WTC11 (cell line): ENCODE results near the gene AHR. TPM values are rescaled to one million over a fixed set of nuclear protein-coding genes. Genes with fewer than 3 reads are reported as not detected.

ENCODE experiments used
- ATAC-seq: fragments of 200-7000 bp; cut with Tn5 transposase; 2 replicates; pipeline ENCODE4 v1.10.0; 2021; ENCODE audit warnings: mild to moderate bottlenecking, moderate library complexity
- CTCF ChIA-PET: fragments of 300-600 bp; sonication (Branson Sonifier 250); formaldehyde crosslinking; loops from one replicate; lab custom pipeline; 2021; ENCODE audit warnings: antibody characterized with exemption; lab: Charles Lee
- POLR2A ChIA-PET: fragments of 350-600 bp; sonication (Branson Sonifier 250); formaldehyde crosslinking; loops from one replicate; lab custom pipeline; 2021; ENCODE audit warnings: antibody characterized with exemption; lab: Charles Lee
- DNase-seq: peaks from one replicate; pipeline ENCODE4 v3.0.0; 2021; ENCODE audit warnings: low spot score
- H3K27ac Mint-ChIP-seq: 2 replicates; pipeline ENCODE4 v1.8.0; 2021; ENCODE audit warnings: mixed read lengths
- H3K27me3 Mint-ChIP-seq: 2 replicates; pipeline ENCODE4 v1.8.0; 2021; ENCODE audit warnings: low read depth, mild to moderate bottlenecking, moderate library complexity, mixed read lengths
- H3K36me3 Mint-ChIP-seq: 2 replicates; pipeline ENCODE4 v1.8.0; 2021; ENCODE audit warnings: mixed read lengths
- H3K4me1 Mint-ChIP-seq: 2 replicates; pipeline ENCODE4 v1.8.0; 2022; ENCODE audit warnings: mixed read lengths
- H3K4me3 Mint-ChIP-seq: 2 replicates; pipeline ENCODE4 v1.8.0; 2021; ENCODE audit warnings: mild to moderate bottlenecking, moderate library complexity, mixed read lengths
- H3K9me3 Mint-ChIP-seq: 2 replicates; pipeline ENCODE4 v1.8.0; 2021; ENCODE audit warnings: mixed read lengths
- AFF4 ChIP-seq: sonication (generic); formaldehyde crosslinking; IDR thresholded peaks from 2 replicates; pipeline ENCODE4 v1.8.1; 2023; ENCODE audit warnings: mild to moderate bottlenecking, missing genetic modification reagents, borderline replicate concordance
- ARID4B ChIP-seq: sonication (generic); formaldehyde crosslinking; IDR thresholded peaks from 2 replicates; pipeline ENCODE4 v1.8.0; 2023; ENCODE audit warnings: missing genetic modification reagents, mild to moderate bottlenecking, borderline replicate concordance
- CDX4 ChIP-seq: fragments of 250-450 bp; sonication (Bioruptor Pico); IDR thresholded peaks from 2 replicates; pipeline ENCODE4 v1.9.0; 2021; ENCODE audit warnings: moderate library complexity, mild to moderate bottlenecking, inconsistent platforms, borderline replicate concordance
- E2F5 ChIP-seq: sonication (generic); formaldehyde crosslinking; IDR thresholded peaks from 2 replicates; pipeline ENCODE4 v1.8.1; 2022; ENCODE audit warnings: mild to moderate bottlenecking, moderate library complexity, missing genetic modification reagents
- FOXK1 ChIP-seq: sonication (generic); formaldehyde crosslinking; IDR thresholded peaks from 2 replicates; pipeline ENCODE4 v1.8.0; 2022; ENCODE audit warnings: mild to moderate bottlenecking, moderate library complexity, missing genetic modification reagents
- GRHL2 ChIP-seq: fragments of 250-450 bp; sonication (Bioruptor Pico); IDR thresholded peaks from 2 replicates; pipeline ENCODE4 v1.8.0; 2022; ENCODE audit warnings: mild to moderate bottlenecking, moderate library complexity; ENCODE audit not compliant: insufficient replicate concordance, severe bottlenecking
- GTF2I ChIP-seq: fragments of 250-450 bp; sonication (Bioruptor Pico); conservative IDR thresholded peaks from 2 replicates; pipeline ENCODE4 v1.4.0; 2021; ENCODE audit warnings: mild to moderate bottlenecking
- IRF2 ChIP-seq: sonication (generic); formaldehyde crosslinking; IDR thresholded peaks from 2 replicates; pipeline ENCODE4 v1.8.0; 2022; ENCODE audit warnings: low read depth, missing genetic modification reagents, borderline replicate concordance
- JAZF1 ChIP-seq: fragments of 250-450 bp; sonication (Bioruptor Pico); IDR thresholded peaks from 2 replicates; pipeline ENCODE4 v1.9.0; 2021; ENCODE audit warnings: moderate library complexity, mild to moderate bottlenecking, inconsistent platforms
- OVOL2 ChIP-seq: fragments of 250-450 bp; sonication (Bioruptor Pico); IDR thresholded peaks from 2 replicates; pipeline ENCODE4 v1.9.0; 2021; ENCODE audit warnings: mild to moderate bottlenecking, borderline replicate concordance
- STAT6 ChIP-seq: sonication (generic); formaldehyde crosslinking; conservative IDR thresholded peaks from 2 replicates; pipeline ENCODE4 v1.8.1; 2023; ENCODE audit warnings: mild to moderate bottlenecking, low read depth, missing genetic modification reagents, moderate library complexity
- ZBTB21 ChIP-seq: sonication (generic); formaldehyde crosslinking; IDR thresholded peaks from 2 replicates; pipeline ENCODE4 v1.8.1; 2023; ENCODE audit warnings: mild to moderate bottlenecking, missing genetic modification reagents, borderline replicate concordance
- ZBTB43 ChIP-seq: sonication (generic); formaldehyde crosslinking; IDR thresholded peaks from 2 replicates; pipeline ENCODE4 v1.8.1; 2023; ENCODE audit warnings: mild to moderate bottlenecking, missing genetic modification reagents
- ZMAT4 ChIP-seq: fragments of 250-450 bp; sonication (Bioruptor Pico); IDR thresholded peaks from 2 replicates; pipeline ENCODE4 v1.9.0; 2021; ENCODE audit warnings: mild to moderate bottlenecking
- ZNF416 ChIP-seq: fragments of 250-450 bp; sonication (Bioruptor Pico); IDR thresholded peaks from 2 replicates; pipeline ENCODE4 v1.9.0; 2021; ENCODE audit warnings: mild to moderate bottlenecking, inconsistent platforms
- ZNF423 ChIP-seq: fragments of 250-450 bp; sonication (Bioruptor Pico); IDR thresholded peaks from 2 replicates; pipeline ENCODE4 v2.1.2; 2022; ENCODE audit warnings: mild to moderate bottlenecking, moderate library complexity
- ZSCAN18 ChIP-seq: fragments of 250-450 bp; sonication (Bioruptor Pico); IDR thresholded peaks from 2 replicates; pipeline ENCODE4 v2.1.2; 2022; ENCODE audit warnings: mild to moderate bottlenecking, moderate library complexity
- total RNA-seq: library from RNA; stranded (reverse); gene quantifications from 3 replicates; pipeline ENCODE4 v1.2.3, GENCODE V29; 2021

The AHR gene
- total RNA-seq, 1 experiment from 2014 or later = 5.8 TPM

GRCh38 chr7:17362439-17363105 is 64.1 kb downstream of the AHR start (continued):
- TF ChIP-seq OVOL2 (CRISPR knock-in tag) (no peak), ZNF416 (CRISPR knock-in tag) (no peak), ZBTB21 (no peak)

- H3K4me3 Mint-ChIP-seq = no peak overlapping the region
- ATAC-seq (no peak), DNase-seq (no peak)
- POLR2A ChIA-PET = no interaction called here
- no peaks in the 10 kb centered on the region; the same call in 1 of the 2 replicates for H3K27me3 Mint-ChIP-seq
- no peak overlapping the region for H3K27ac Mint-ChIP-seq
- CTCF ChIA-PET = no interaction called here
- peaks cover 5% of the 10 kb centered on the region for H3K36me3 Mint-ChIP-seq
- 0 out of 2 replicates have a peak, but pooled peaks cover 3% of the 10 kb centered on the region for H3K4me1 Mint-ChIP-seq
- H3K9me3 Mint-ChIP-seq = peaks cover 18% of the 10 kb centered on the region
- TF ChIP-seq IRF2 (CRISPR knock-in tag) = no peak
- no peak for TF ChIP-seq ARID4B (CRISPR knock-in tag)
- TF ChIP-seq AFF4 (CRISPR knock-in tag) = no peak
- no peak for TF ChIP-seq JAZF1
- TF ChIP-seq CDX4 (CRISPR knock-in tag) = no peak
- no peak for TF ChIP-seq GRHL2
- TF ChIP-seq ZSCAN18 (CRISPR knock-in tag) = no peak
- no peak for TF ChIP-seq ZBTB43
- no peak for TF ChIP-seq ZMAT4
- TF ChIP-seq STAT6 (CRISPR knock-in tag) = no peak
- no peak for TF ChIP-seq E2F5 (CRISPR knock-in tag)
- no peak for TF ChIP-seq ZNF423
- no peak for TF ChIP-seq GTF2I
- no peak for TF ChIP-seq FOXK1 (CRISPR knock-in tag)
Measured at GRCh38 chr7:17364671-17365070, 66.2 kb downstream of the AHR start.
